Testis (tissue), 2 donors: Measurements from ENCODE around the gene GNPDA2.

Experiments used
- POLR2A ChIP-seq: fragments of 450-650 bp; IDR thresholded peaks from one replicate; pipeline ENCODE4 v1.6.1; 2017; ENCODE audit warnings: antibody characterized with exemption, mild to moderate bottlenecking, moderate library complexity
- TF ChIP-seq, protein P1 (sequence below), 3 experiments: fragments of 450-650 bp in 2 of 3; fragments of 200-600 bp in 1 of 3; sonication (generic) in 1 of 3; IDR thresholded peaks; one replicate each; pipeline ENCODE4 v1.5.1; 2016 to 2019; ENCODE audit warnings: antibody characterized with exemption in 3 of 3, mild to moderate bottlenecking in 2 of 3, moderate library complexity in 1 of 3

DNA sequence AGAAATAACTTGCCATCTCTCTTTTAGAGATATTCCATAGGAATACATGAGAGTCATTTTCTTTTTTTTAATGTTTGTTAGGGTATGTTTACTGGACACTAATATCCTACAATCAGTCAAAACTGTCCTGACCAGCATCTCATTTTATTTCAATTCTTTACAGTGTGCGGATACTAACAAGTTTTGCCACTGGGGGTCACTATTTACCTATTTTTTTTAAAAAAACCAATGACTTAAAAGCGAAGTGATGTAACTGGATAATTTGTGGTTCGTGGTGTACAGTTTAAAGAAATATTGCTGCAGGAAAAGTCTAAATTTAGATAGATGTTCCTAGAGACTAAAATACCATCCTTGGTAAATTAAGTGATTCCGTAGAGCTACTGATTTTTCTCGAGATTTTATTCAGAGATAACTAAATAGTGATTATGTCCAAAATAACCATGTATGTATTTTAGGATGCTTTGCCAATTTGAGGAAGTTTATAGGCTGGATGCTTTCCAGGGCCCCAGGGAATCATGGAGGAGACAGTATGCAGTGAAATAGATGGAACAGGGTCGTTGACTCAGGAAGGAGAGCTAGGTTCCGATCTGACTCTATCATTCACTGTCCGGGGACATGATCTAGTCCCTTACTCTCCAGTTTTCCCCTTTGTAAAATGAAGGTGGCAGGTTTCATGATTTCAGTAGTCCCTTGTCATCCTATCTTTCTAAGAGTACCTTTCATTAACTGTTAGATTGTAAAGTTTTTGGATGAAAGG lies 34.0 kb upstream of the GNPDA2 start:
- TF ChIP-seq, protein P1, sequence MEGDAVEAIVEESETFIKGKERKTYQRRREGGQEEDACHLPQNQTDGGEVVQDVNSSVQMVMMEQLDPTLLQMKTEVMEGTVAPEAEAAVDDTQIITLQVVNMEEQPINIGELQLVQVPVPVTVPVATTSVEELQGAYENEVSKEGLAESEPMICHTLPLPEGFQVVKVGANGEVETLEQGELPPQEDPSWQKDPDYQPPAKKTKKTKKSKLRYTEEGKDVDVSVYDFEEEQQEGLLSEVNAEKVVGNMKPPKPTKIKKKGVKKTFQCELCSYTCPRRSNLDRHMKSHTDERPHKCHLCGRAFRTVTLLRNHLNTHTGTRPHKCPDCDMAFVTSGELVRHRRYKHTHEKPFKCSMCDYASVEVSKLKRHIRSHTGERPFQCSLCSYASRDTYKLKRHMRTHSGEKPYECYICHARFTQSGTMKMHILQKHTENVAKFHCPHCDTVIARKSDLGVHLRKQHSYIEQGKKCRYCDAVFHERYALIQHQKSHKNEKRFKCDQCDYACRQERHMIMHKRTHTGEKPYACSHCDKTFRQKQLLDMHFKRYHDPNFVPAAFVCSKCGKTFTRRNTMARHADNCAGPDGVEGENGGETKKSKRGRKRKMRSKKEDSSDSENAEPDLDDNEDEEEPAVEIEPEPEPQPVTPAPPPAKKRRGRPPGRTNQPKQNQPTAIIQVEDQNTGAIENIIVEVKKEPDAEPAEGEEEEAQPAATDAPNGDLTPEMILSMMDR (IDR thresholded peaks at IDR 0.05) = peak; percentile 21 to 53 (median 43)
- no peak for TF ChIP-seq POLR2A
